ENCODE results near the gene SIK2. TPM values are rescaled to one million over a fixed set of nuclear protein-coding genes. Genes with fewer than 3 reads are reported as not detected.

Gene SIK2
- total and polyA plus RNA-seq, 2 donors = 4.5 to 5.3 TPM

DNA sequence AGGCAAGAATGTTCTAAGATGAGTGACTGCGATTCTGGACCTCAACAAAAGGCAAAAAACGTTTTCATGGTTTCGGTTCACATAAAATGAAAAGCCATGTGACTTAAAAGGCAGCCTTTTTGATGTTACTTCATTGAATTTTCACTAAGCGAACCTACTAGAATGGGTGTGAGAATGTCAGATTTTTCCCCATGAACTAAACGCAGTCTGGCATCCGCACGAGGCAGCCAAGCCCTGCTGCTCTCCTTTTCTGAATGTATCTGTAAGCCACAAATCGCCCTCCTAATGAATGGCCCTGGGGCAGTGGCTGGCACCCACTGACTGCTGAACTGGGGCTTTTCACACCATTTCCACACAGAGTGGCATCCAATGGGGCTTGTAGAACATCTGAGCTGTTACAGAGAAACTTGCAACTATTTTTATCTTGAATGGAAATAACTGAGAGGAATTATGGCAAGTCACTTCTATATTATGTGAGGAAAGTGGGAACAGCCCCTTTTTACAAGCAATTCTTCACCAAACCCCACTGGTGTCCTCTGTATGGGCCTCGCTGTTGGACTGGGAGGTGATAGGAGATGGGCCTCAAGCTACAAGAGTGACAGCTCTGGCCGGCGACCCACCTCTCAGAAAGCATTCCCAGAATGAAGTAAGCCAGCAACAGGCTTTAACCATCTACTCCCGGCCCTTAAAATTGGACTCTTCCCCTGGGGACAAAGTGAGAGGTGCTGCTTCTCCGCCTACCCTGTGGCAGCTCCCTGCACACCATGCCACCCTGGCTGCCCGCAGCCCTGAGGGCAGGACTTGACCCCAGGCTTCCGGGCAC is 134.6 kb downstream of the SIK2 start:
- Histone ChIP-seq H3K4me3 (ENCODE audit: low read length in 2 of 2) (no peak overlapping the region), H3K27me3 (ENCODE audit: control insufficient read depth in 2 of 2, insufficient read depth in 1 of 2, low read length in 1 of 2) (no peaks in the 10 kb centered on the region), H3K36me3 (ENCODE audit: control insufficient read depth in 2 of 2, insufficient read depth in 2 of 2, low read length in 1 of 2) (peaks cover 30 to 41% of the 10 kb centered on the region in 2 donors), H3K9me3 (ENCODE audit: control insufficient read depth in 2 of 2, insufficient read depth in 1 of 2, low read length in 1 of 2) (no peaks in the 10 kb centered on the region), H3K4me1 (ENCODE audit: control insufficient read depth in 2 of 2, insufficient read depth in 2 of 2, low read length in 2 of 2) (peaks cover 0 to 44% of the 10 kb centered on the region in 2 donors), H3K27ac (ENCODE audit: low read depth in 1 of 2, low read length in 1 of 2) (peak overlapping the region; percentile 87 to 89)
- WGBS = 92% methylated on average over 15 of the region's 15 CpGs
- DNase-seq (ENCODE audit: low read depth in 6 of 9, low spot score in 9 of 9) = no peak

DNA sequence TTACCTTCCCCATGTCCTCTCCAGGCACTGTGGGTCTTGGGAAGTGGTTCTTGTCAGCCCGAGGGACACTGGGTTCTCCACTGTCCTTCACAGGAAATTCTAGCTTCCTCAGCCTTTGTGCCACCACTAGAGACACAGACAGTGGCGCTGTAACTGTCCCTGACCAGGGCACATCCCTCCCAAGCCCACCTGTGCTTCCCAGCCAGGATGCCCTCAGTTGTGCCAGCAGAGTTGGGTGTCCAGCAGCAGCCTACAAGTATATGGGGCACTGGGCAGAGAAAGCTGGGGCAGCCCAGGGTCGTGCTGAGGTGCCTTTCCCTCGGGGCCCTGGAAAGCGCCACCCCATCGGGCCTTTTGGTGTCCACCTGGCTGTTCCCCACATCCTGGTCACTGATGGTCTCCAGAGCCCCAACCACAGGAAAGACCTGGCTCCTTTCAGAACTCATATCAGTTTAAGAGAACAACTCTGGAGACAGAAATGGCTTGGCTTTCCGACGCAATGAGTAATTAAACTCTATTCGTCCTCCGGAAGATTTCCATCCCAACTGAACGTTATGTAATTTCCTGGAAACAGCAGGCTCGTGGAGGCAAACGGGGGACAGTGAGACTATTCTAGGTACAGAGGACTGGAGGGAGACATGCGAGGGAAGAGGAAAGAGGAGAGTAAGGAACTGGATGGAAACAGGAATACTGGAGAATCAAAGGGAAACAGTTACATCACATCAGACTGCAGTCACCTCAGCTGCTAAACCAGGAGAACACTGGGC is 135.4 kb downstream of the SIK2 start:
- Histone ChIP-seq H3K4me3 (ENCODE audit: low read length in 2 of 2) (no peak overlapping the region), H3K4me1 (ENCODE audit: control insufficient read depth in 2 of 2, insufficient read depth in 2 of 2, low read length in 2 of 2) (peaks cover 0 to 43% of the 10 kb centered on the region in 2 donors), H3K27me3 (ENCODE audit: control insufficient read depth in 2 of 2, insufficient read depth in 1 of 2, low read length in 1 of 2) (no peaks in the 10 kb centered on the region), H3K9me3 (ENCODE audit: control insufficient read depth in 2 of 2, insufficient read depth in 1 of 2, low read length in 1 of 2) (no peaks in the 10 kb centered on the region), H3K36me3 (ENCODE audit: control insufficient read depth in 2 of 2, insufficient read depth in 2 of 2, low read length in 1 of 2) (peaks cover 31 to 43% of the 10 kb centered on the region in 2 donors), H3K27ac (ENCODE audit: low read depth in 1 of 2, low read length in 1 of 2) (peak overlapping the region in 1 of 2 donors; percentile 43)
- DNase-seq (ENCODE audit: low read depth in 6 of 9, low spot score in 9 of 9) = no peak
- 93% methylated on average over 14 of the region's 14 CpGs for WGBS

DNA sequence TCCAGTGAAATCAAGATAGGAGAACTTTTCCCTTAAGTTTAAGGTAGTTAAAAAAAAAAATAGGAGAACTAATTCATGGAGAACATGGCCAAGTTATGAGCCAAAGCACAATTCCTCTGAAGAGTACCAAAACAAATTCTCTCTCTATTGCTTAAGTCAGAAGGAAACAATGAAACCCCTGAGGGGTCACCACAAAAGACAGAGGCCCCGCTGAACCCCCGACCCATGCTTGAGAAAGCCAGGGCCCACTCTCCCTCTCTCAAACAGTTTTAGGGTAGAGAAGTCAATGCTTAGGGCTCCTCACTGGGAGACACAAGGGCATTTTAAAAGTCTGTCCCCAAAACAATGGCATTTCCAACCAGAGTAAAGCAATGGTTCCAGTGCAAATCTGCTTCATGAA is 137.1 kb downstream of the SIK2 start:
- no peak overlapping the region for H3K4me3 ChIP-seq (ENCODE audit: low read length in 2 of 2)
- DNase-seq (ENCODE audit: low read depth in 6 of 9, low spot score in 9 of 9) = no peak
- 99% methylated on average over 2 of the region's 2 CpGs for WGBS
- H3K27me3 ChIP-seq (ENCODE audit: control insufficient read depth in 2 of 2, insufficient read depth in 1 of 2, low read length in 1 of 2) = no peaks in the 10 kb centered on the region
- H3K27ac ChIP-seq (ENCODE audit: low read depth in 1 of 2, low read length in 1 of 2) = no peak overlapping the region
- H3K4me1 ChIP-seq (ENCODE audit: control insufficient read depth in 2 of 2, insufficient read depth in 2 of 2, low read length in 2 of 2) = peaks cover 0 to 27% of the 10 kb centered on the region in 2 donors
- H3K9me3 ChIP-seq (ENCODE audit: control insufficient read depth in 2 of 2, insufficient read depth in 1 of 2, low read length in 1 of 2) = no peaks in the 10 kb centered on the region
- peaks cover 45 to 55% of the 10 kb centered on the region in 2 donors for H3K36me3 ChIP-seq (ENCODE audit: control insufficient read depth in 2 of 2, insufficient read depth in 2 of 2, low read length in 1 of 2)

DNA sequence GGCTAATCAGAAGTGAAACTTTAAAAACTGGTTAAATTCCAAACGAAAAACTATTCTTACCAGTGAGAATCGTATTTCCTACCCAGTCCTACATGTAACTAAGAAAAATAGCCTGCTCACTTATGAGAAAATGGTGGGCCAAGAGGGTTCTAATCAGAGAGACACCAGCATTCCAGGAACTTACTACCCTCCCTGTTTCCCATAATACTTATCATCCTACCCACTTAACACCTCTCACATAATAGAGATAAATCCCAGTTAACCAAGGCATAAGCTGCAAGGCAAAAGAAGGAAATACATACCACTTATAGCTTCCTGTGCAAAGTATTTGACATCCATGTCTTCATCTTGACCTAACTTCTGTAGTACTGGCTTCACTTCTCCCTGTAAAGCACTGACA is 139.5 kb downstream of the SIK2 start:
- Histone ChIP-seq H3K4me1 (ENCODE audit: control insufficient read depth in 2 of 2, insufficient read depth in 2 of 2, low read length in 2 of 2) (peaks cover 0 to 4% of the 10 kb centered on the region in 2 donors), H3K36me3 (ENCODE audit: control insufficient read depth in 2 of 2, insufficient read depth in 2 of 2, low read length in 1 of 2) (peaks cover 37 to 71% of the 10 kb centered on the region in 2 donors), H3K9me3 (ENCODE audit: control insufficient read depth in 2 of 2, insufficient read depth in 1 of 2, low read length in 1 of 2) (no peaks in the 10 kb centered on the region), H3K4me3 (ENCODE audit: low read length in 2 of 2) (no peak overlapping the region), H3K27me3 (ENCODE audit: control insufficient read depth in 2 of 2, insufficient read depth in 1 of 2, low read length in 1 of 2) (no peaks in the 10 kb centered on the region), H3K27ac (ENCODE audit: low read depth in 1 of 2, low read length in 1 of 2) (no peak overlapping the region)
- DNase-seq (ENCODE audit: low read depth in 6 of 9, low spot score in 9 of 9) = no peak
- 100% methylated on average over 2 of the region's 2 CpGs for WGBS

DNA sequence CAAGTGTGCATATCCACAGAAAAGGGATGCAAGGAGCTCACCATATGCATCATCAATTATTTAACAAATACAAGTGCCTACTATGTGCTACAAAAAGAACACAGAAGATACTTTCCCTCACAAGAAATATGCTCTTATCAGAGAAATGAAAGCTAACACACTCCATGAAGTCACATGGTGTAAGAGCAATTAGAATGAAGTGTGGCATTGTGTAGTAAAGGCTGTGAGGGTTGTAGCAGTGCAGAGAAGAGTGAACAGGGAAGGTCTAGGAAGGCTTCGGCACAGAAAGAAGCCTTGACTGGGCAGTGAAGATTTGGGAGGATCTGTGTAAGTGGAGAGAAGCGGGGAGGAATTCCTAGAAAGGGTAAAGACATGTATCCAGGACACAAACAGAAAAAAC is 141.5 kb downstream of the SIK2 start:
- no peaks in the 10 kb centered on the region for H3K9me3 ChIP-seq (ENCODE audit: control insufficient read depth in 2 of 2, insufficient read depth in 1 of 2, low read length in 1 of 2)
- DNase-seq (ENCODE audit: low read depth in 6 of 9, low spot score in 9 of 9) = no peak
- no peaks in the 10 kb centered on the region for H3K27me3 ChIP-seq (ENCODE audit: control insufficient read depth in 2 of 2, insufficient read depth in 1 of 2, low read length in 1 of 2)
- H3K4me1 ChIP-seq (ENCODE audit: control insufficient read depth in 2 of 2, insufficient read depth in 2 of 2, low read length in 2 of 2) = no peaks in the 10 kb centered on the region
- H3K36me3 ChIP-seq (ENCODE audit: control insufficient read depth in 2 of 2, insufficient read depth in 2 of 2, low read length in 1 of 2) = peaks cover 32 to 77% of the 10 kb centered on the region in 2 donors
- H3K27ac ChIP-seq (ENCODE audit: low read depth in 1 of 2, low read length in 1 of 2) = no peak overlapping the region
- whole genome bisulfite sequencing = 97% methylated on average over 2 of the region's 2 CpGs
- no peak overlapping the region for H3K4me3 ChIP-seq (ENCODE audit: low read length in 2 of 2)

DNA sequence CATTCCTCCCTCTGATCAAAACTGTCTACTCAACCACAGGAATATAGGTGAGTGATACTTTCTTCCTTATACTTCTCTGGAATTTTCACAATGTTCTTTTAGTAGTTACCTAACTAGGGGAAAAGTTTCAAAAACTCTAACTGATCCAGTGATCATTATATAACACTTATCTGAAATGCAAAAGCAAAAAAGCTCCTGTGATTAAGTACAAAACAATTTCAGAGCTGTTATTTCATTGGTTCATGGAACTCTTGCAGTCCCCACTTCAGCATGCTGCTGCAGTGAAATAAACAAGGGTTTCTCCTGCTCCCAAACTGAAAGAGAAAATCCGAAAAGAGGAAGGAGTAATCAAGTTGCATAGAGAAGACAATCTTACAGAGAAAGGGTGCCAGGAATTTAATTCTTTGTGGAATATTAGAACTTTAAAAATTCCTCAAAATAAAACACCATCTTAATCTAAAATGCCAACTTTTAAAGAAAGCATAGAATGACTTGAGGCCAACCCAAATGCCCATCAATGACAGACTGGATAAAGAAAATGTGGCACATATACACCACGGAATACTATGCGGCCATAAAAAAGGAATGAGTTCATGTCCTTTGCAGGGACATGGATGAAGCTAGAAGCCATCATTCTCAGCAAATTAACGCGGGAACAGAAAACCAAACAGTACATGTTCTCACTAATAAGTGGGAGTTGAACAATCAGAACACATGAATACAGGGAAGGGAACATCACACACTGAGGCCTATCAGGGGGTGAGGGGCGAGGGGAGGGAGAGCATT is 143.7 kb downstream of the SIK2 start:
- Histone ChIP-seq H3K27me3 (ENCODE audit: control insufficient read depth in 2 of 2, insufficient read depth in 1 of 2, low read length in 1 of 2) (no peaks in the 10 kb centered on the region), H3K27ac (ENCODE audit: low read depth in 1 of 2, low read length in 1 of 2) (no peak overlapping the region), H3K9me3 (ENCODE audit: control insufficient read depth in 2 of 2, insufficient read depth in 1 of 2, low read length in 1 of 2) (no peaks in the 10 kb centered on the region), H3K36me3 (ENCODE audit: control insufficient read depth in 2 of 2, insufficient read depth in 2 of 2, low read length in 1 of 2) (peaks cover 43 to 72% of the 10 kb centered on the region in 2 donors), H3K4me3 (ENCODE audit: low read length in 2 of 2) (no peak overlapping the region), H3K4me1 (ENCODE audit: control insufficient read depth in 2 of 2, insufficient read depth in 2 of 2, low read length in 2 of 2) (no peaks in the 10 kb centered on the region)
- 98% methylated on average over 6 of the region's 6 CpGs for WGBS
- no peak for DNase-seq (ENCODE audit: low read depth in 6 of 9, low spot score in 9 of 9)

DNA sequence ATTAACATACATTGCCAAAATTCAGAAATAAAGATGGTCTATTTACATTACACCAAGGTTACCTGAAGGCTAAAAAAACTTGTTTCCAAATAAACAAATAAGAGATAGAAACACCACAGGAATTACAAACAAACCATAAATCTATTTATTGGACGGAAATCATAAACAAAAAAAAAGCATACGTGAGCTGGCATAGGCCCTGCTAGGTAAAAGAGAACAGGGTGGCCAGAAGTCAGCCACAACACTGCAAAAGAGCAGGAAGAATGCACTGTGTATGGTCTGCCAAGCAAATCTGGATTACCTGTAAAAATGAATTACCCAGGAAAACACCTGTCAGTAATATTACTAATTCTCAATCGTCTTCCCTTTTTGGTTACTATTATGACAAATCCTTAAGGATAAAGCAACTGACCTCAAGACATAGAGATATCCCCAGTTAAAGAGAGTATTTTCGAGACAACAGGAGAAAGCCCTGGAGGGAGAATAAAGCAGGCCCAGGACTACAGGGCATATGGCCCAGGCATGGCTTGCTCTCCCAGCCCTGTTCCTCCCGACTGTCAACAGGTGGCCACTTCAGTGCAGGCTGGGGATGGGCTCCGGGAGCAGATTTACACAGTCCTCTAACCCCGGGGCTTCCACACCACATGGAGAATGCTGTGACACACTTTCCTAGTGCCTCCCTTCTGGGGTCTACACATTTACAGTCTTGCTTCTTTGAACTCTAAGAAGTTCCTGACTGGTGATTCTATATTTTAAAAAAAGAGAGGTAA is 146.0 kb downstream of the SIK2 start:
- Histone ChIP-seq H3K27me3 (ENCODE audit: control insufficient read depth in 2 of 2, insufficient read depth in 1 of 2, low read length in 1 of 2) (no peaks in the 10 kb centered on the region), H3K9me3 (ENCODE audit: control insufficient read depth in 2 of 2, insufficient read depth in 1 of 2, low read length in 1 of 2) (no peaks in the 10 kb centered on the region), H3K36me3 (ENCODE audit: control insufficient read depth in 2 of 2, insufficient read depth in 2 of 2, low read length in 1 of 2) (peaks cover 46 to 79% of the 10 kb centered on the region in 2 donors), H3K4me1 (ENCODE audit: control insufficient read depth in 2 of 2, insufficient read depth in 2 of 2, low read length in 2 of 2) (no peaks in the 10 kb centered on the region), H3K27ac (ENCODE audit: low read depth in 1 of 2, low read length in 1 of 2) (no peak overlapping the region), H3K4me3 (ENCODE audit: low read length in 2 of 2) (no peak overlapping the region)
- 97% methylated on average over 7 of the region's 7 CpGs for WGBS
- DNase-seq (ENCODE audit: low read depth in 6 of 9, low spot score in 9 of 9) = no peak

DNA sequence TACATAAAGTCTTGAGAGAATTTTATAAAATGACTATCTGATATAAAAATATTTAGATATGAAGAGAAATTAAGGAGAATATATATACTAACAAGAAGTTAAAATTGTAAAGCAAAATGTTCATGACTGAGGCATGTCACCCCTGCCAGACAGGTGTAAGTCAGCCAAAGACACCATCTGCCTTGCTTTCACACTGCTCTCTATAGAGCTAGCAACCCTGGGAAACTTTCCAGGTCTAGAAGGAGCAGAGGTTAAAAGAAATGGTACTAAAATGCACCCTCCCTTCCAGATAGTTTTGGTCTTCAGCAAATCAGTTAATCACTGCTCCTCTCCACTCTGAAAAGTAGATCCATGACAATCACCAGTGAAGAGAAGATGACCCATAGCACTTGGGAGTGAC is 147.4 kb downstream of the SIK2 start:
- H3K4me3 ChIP-seq (ENCODE audit: low read length in 2 of 2) = no peak overlapping the region
- H3K27me3 ChIP-seq (ENCODE audit: control insufficient read depth in 2 of 2, insufficient read depth in 1 of 2, low read length in 1 of 2) = no peaks in the 10 kb centered on the region
- no peaks in the 10 kb centered on the region for H3K4me1 ChIP-seq (ENCODE audit: control insufficient read depth in 2 of 2, insufficient read depth in 2 of 2, low read length in 2 of 2)
- peaks cover 39 to 77% of the 10 kb centered on the region in 2 donors for H3K36me3 ChIP-seq (ENCODE audit: control insufficient read depth in 2 of 2, insufficient read depth in 2 of 2, low read length in 1 of 2)
- no peak overlapping the region for H3K27ac ChIP-seq (ENCODE audit: low read depth in 1 of 2, low read length in 1 of 2)
- H3K9me3 ChIP-seq (ENCODE audit: control insufficient read depth in 2 of 2, insufficient read depth in 1 of 2, low read length in 1 of 2) = no peaks in the 10 kb centered on the region
- no peak for DNase-seq (ENCODE audit: low read depth in 6 of 9, low spot score in 9 of 9)
